ENCODE data around the gene BLMH. TPM values are rescaled to one million over a fixed set of nuclear protein-coding genes. Genes with fewer than 3 reads are reported as not detected.

The BLMH gene
- total RNA-seq, 4 donors from 2014 or later: 17.5 to 31.7 (median 27.1) TPM

DNA sequence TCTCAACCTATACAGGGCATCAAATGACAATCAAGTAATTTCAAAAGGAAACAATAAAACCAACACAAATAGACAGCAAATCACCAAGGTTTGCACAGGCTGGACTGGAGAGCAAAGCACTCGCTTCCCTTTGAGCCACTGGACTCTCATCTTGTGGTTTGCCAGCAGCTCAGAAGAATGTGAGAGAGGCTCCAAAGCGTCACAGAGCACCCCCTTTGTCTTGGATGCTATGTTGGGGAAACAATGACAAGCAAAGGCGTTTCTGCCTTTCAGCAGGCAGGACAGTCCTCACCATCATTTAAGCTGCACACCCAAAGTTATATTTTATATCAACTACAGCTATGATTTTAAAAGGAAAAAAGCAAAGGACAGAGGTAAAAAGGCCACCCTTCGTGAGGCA lies 69.5 kb downstream of the BLMH start:
- TF ChIP-seq, protein P1, sequence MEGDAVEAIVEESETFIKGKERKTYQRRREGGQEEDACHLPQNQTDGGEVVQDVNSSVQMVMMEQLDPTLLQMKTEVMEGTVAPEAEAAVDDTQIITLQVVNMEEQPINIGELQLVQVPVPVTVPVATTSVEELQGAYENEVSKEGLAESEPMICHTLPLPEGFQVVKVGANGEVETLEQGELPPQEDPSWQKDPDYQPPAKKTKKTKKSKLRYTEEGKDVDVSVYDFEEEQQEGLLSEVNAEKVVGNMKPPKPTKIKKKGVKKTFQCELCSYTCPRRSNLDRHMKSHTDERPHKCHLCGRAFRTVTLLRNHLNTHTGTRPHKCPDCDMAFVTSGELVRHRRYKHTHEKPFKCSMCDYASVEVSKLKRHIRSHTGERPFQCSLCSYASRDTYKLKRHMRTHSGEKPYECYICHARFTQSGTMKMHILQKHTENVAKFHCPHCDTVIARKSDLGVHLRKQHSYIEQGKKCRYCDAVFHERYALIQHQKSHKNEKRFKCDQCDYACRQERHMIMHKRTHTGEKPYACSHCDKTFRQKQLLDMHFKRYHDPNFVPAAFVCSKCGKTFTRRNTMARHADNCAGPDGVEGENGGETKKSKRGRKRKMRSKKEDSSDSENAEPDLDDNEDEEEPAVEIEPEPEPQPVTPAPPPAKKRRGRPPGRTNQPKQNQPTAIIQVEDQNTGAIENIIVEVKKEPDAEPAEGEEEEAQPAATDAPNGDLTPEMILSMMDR (IDR thresholded peaks at IDR 0.05): no peak
- TF ChIP-seq POLR2A (IDR thresholded peaks at IDR 0.05): no peak
- WGBS, 2 donors: 79 to 85% methylated on average over 4 of the region's 4 CpGs

DNA sequence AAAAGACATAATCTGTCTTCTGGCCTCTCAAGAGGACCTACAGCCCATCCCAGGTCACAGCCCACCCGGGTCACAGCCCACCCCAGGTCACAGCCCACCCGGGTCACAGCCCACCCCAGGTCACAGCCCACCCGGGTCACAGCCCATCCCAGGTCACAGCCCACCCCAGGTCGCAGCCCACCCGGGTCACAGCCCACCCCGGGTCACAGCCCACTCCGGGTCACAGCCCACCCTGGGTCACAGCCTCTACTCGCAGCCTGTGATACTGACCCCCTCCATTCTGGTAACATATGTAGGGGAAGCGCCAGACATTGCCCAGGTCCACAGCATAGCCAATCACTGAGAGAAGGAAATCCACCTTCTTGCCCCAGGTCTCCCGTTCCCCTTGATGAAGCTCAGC lies 70.4 kb downstream of the BLMH start:
- Histone ChIP-seq H3K9me3 (no peaks in the 10 kb centered on the region), H3K4me1 (no peaks in the 10 kb centered on the region), H3K27me3 (no peaks in the 10 kb centered on the region), H3K27ac (no peak overlapping the region), H3K36me3 (no peaks in the 10 kb centered on the region), H3K4me3 (replicated peaks in 1 of 3) (no peak overlapping the region)
- DNase-seq: no peak
- no peak for TF ChIP-seq POLR2A (IDR thresholded peaks at IDR 0.05)
- TF ChIP-seq, protein P1 (IDR thresholded peaks at IDR 0.05): no peak
- WGBS, 2 donors: 85% methylated on average over 8 of the region's 10 CpGs; no CpG with 5 or more reads in 1 of the 2 donors
- intact Hi-C loops (cut with DNase I): no loop called here

More for the DNA sequence above, 69.5 kb downstream of the BLMH start:
- Histone ChIP-seq H3K27me3 (no peaks in the 10 kb centered on the region), H3K9me3 (no peaks in the 10 kb centered on the region), H3K4me1 (no peaks in the 10 kb centered on the region), H3K36me3 (no peaks in the 10 kb centered on the region), H3K27ac (no peak overlapping the region), H3K4me3 (replicated peaks in 1 of 3) (no peak overlapping the region)
- DNase-seq: no peak
- intact Hi-C loops (cut with DNase I): no loop called here

DNA sequence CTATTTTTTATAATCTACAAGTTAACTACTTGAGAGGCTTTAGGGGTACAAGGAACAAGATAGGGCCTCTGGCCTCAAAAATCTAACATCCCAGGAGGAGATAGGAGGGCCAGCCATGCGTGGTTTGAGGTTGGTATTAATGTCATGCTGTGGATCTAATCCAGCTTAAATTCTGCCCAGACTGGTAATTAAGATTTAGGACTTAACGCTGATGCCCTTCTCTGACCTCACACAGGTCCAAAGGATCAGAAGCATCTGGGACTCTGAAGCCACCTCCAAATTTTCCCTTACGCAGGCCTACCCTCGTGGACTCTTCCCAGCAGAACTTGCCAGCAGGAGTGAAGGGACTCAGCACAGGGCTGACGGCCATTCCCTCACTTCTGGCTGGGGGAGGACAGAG lies 71.3 kb downstream of the BLMH start:
- Histone ChIP-seq H3K9me3 (no peaks in the 10 kb centered on the region), H3K27ac (no peak overlapping the region), H3K4me3 (replicated peaks in 1 of 3) (no peak overlapping the region), H3K27me3 (no peaks in the 10 kb centered on the region), H3K4me1 (no peaks in the 10 kb centered on the region), H3K36me3 (no peaks in the 10 kb centered on the region)
- no peak for DNase-seq
- intact Hi-C loops (cut with DNase I): no loop called here
- WGBS, 2 donors: 85 to 88% methylated on average over 5 of the region's 5 CpGs
- no peak for TF ChIP-seq POLR2A (IDR thresholded peaks at IDR 0.05)
- TF ChIP-seq, protein P1 (IDR thresholded peaks at IDR 0.05): no peak

DNA sequence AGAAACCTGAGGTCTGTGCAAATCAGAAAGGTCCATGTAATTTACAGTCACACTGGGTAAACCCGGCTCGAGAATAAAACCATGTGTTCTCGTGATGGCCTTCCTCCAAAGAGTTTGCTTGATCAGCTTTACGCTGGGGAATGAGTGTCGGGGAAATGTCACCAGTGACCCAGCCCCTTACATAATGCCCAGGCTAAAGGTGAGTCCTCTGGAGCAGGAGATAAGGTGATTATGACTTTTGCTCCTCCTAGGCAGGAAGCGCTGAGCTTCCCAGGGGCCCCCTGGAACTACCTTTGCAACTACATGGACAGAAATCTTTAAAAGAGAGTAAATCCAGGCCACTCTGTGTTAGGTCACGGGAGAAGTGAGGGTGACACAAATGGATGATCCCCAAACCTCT lies 71.9 kb downstream of the BLMH start:
- no peaks in the 10 kb centered on the region for H3K36me3 ChIP-seq
- no peak overlapping the region for H3K27ac ChIP-seq
- TF ChIP-seq POLR2A (IDR thresholded peaks at IDR 0.05): no peak
- TF ChIP-seq, protein P1 (IDR thresholded peaks at IDR 0.05): no peak
- 70 to 73% methylated on average over 7 of the region's 7 CpGs for WGBS, 2 donors
- no peaks in the 10 kb centered on the region for H3K27me3 ChIP-seq
- no peaks in the 10 kb centered on the region for H3K9me3 ChIP-seq
- intact Hi-C loops (cut with DNase I): no loop called here
- no peak overlapping the region for H3K4me3 ChIP-seq (replicated peaks in 1 of 3)
- no peaks in the 10 kb centered on the region for H3K4me1 ChIP-seq
- DNase-seq: no peak

DNA sequence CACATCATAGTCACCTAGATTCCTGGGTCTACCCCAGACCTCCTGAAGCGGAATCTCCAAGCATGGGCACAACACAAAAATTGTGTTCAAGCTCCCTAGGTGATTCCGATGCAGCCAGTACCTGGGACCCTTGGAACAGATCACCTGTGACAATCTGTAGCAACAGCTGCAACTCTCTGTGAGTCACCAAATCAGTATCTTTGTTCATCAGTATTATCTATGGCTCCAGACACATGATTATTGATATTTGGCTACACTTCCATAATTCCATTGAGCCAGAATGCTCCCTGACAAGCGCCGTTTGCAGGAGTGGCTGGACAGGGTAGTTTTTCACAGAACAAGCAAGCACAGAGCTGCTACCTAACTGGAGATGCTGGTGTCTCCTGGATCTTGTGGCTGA lies 72.4 kb downstream of the BLMH start:
- TF ChIP-seq POLR2A (IDR thresholded peaks at IDR 0.05): no peak
- TF ChIP-seq, protein P1 (IDR thresholded peaks at IDR 0.05): no peak
- Histone ChIP-seq H3K27ac (no peak overlapping the region), H3K36me3 (no peaks in the 10 kb centered on the region), H3K4me1 (no peaks in the 10 kb centered on the region), H3K9me3 (no peaks in the 10 kb centered on the region), H3K4me3 (replicated peaks in 1 of 3) (no peak overlapping the region), H3K27me3 (no peaks in the 10 kb centered on the region)
- intact Hi-C loops (cut with DNase I): no loop called here
- WGBS, 2 donors: 85 to 89% methylated on average over 4 of the region's 4 CpGs
- DNase-seq: no peak

All from thyroid gland (tissue), 4 donors.